PFSK-1 (cell line): Measurements from ENCODE around the gene KIF26A.

Source experiments
- FOXP2 ChIP-seq: optimal IDR thresholded peaks from 2 replicates; pipeline ENCODE3; 2011; ENCODE audit warnings: borderline replicate concordance, control low read depth, inconsistent platforms; ENCODE audit not compliant: insufficient read depth; ENCODE audit errors: extremely low read length, extremely low read depth
- POLR2AphosphoS5 ChIP-seq: IDR thresholded peaks from 2 replicates; pipeline ENCODE4 v1.6.1; 2012; ENCODE audit warnings: low read depth, mild to moderate bottlenecking, control low read depth, low read length, moderate library complexity
- SIN3A ChIP-seq: IDR thresholded peaks from 2 replicates; pipeline ENCODE4 v1.6.1; 2012; ENCODE audit warnings: mild to moderate bottlenecking, low read length, moderate library complexity, borderline replicate concordance; ENCODE audit not compliant: insufficient read depth
- TAF1 ChIP-seq: IDR thresholded peaks from 2 replicates; pipeline ENCODE4 v1.6.1; 2012; ENCODE audit warnings: low read length, control low read depth, borderline replicate concordance; ENCODE audit not compliant: insufficient read depth
- TF ChIP-seq, protein P1 (sequence below), 2 experiments: IDR thresholded peaks; 2 replicates each; pipeline versions ENCODE4 v1.6.1 to v1.8.0; 2011 to 2012; ENCODE audit warnings: low read depth in 2 of 2, low read length in 2 of 2, control low read depth in 1 of 2, inconsistent platforms in 1 of 2, mild to moderate bottlenecking in 1 of 2, moderate library complexity in 1 of 2; ENCODE audit not compliant: insufficient read depth in 1 of 2

The KIF26A gene

DNA sequence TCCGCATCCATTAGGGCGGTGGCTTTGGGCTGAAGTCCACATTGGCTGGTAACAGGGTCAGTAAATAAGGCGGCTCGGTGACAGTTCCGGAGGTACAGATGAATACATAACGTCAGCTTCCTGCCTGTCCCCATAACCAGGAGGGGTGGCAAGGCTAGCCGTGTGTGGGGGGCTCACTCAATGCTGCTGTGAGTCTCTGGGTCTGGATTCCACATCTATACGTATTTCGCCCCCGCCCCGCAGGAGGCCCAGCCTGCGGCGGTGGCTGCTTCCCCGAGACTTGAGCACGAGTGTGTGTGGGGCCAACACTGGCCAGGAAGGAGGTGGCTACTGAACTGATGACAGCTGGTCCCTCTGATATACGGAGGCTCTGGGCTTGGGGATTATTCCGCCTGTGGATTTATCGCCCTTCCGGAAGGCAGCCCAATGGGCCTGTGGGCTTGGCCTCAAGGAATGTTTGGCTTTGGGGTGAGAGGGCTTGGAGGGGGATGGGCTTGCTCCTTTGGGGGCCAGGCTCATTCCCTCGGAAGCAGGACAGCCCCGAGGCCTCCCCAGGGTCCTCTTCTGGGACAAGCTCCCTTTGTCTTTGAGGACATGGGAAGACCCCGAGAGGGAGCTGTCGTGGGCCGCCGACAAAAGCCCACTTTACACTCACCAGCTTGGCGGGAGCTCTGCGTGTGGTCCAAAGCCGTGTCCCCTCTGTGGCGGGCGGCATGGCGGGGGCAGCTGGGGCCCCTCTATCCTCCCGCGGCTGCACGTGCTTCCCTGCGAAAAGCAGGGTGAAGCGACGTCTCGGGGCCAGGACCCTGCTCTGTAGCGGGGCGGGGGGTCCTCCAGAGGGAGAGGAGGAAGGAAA, 82.1 kb downstream of the KIF26A start:
- no peak for TF ChIP-seq SIN3A
- TF ChIP-seq FOXP2 = no peak

DNA sequence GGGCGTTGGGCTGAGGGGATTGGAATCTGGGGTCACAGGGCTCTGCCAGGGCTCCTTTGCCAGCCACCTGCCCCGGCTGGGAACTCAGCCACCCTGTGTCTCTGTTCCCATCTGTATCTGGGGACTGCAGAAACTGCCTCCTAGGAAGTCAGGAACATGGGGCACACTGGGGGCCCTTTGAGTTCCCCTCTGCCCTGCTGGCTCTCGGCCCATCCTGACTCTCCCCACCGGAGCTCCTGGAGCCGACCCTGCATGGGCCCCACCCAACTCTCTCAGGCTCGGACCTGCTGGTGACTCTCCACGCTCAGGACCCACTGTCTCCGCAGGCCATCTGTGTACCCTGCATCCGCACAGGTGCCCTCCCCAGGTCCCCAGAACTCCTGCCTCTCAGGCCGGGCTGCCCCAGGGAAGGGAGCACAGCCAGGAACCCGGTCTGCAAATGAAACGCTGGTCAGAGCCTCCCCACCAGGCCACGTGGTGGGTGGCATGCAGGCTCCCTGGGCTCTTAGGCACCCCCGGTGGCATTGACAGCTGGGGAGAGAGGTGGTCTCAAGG, 82.8 kb downstream of the KIF26A start:
- TF ChIP-seq FOXP2 (no peak), TAF1 (no peak), POLR2AphosphoS5 (no peak), SIN3A (no peak)
- TF ChIP-seq, protein P1, sequence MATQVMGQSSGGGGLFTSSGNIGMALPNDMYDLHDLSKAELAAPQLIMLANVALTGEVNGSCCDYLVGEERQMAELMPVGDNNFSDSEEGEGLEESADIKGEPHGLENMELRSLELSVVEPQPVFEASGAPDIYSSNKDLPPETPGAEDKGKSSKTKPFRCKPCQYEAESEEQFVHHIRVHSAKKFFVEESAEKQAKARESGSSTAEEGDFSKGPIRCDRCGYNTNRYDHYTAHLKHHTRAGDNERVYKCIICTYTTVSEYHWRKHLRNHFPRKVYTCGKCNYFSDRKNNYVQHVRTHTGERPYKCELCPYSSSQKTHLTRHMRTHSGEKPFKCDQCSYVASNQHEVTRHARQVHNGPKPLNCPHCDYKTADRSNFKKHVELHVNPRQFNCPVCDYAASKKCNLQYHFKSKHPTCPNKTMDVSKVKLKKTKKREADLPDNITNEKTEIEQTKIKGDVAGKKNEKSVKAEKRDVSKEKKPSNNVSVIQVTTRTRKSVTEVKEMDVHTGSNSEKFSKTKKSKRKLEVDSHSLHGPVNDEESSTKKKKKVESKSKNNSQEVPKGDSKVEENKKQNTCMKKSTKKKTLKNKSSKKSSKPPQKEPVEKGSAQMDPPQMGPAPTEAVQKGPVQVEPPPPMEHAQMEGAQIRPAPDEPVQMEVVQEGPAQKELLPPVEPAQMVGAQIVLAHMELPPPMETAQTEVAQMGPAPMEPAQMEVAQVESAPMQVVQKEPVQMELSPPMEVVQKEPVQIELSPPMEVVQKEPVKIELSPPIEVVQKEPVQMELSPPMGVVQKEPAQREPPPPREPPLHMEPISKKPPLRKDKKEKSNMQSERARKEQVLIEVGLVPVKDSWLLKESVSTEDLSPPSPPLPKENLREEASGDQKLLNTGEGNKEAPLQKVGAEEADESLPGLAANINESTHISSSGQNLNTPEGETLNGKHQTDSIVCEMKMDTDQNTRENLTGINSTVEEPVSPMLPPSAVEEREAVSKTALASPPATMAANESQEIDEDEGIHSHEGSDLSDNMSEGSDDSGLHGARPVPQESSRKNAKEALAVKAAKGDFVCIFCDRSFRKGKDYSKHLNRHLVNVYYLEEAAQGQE (IDR thresholded peaks at IDR 0.05; ENCODE audit: insufficient read depth in 1 of 2, low read depth in 2 of 2, low read length in 2 of 2) = no peak

DNA sequence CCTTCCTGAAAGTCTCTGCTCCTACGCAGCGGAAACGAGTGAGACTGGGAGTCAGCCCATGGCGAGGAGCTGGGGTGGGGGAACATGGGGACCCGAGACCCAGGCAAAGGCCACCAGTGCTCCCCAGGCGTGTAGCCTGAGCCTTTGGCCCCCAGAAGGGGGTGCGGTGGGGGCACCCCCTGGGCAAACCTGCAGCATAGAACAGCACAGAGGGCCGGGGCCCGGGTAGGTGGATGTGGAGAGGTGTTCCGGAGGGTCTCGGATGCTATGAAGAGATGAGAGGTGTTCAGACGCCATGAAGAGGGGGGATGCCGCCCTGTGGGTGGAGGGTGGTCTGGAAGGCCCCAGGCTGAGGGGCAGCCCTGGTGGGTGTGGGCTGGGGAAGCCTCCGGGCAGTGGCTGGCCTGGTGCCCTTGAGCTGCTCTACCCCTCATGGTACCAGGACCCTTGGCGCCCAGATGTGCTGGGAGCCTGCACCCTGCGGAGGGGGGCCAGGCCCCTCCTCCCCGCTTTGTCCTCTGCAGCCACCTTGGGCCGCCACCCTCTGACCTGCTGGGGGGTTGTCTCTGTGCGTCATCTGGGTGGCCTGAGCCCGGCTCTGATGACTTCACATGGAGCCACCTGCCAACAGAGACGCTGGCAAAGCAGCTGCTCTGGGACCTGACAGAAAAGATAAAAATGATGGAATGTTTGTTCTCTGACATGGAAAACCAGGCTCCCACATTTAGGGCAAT, 83.4 kb downstream of the KIF26A start:
- TF ChIP-seq SIN3A = no peak
- TF ChIP-seq, protein P1 (IDR thresholded peaks at IDR 0.05; ENCODE audit: insufficient read depth in 1 of 2, low read depth in 2 of 2, low read length in 2 of 2) = no peak
- no peak for TF ChIP-seq FOXP2
- no peak for TF ChIP-seq POLR2AphosphoS5
- TF ChIP-seq TAF1 = no peak

DNA sequence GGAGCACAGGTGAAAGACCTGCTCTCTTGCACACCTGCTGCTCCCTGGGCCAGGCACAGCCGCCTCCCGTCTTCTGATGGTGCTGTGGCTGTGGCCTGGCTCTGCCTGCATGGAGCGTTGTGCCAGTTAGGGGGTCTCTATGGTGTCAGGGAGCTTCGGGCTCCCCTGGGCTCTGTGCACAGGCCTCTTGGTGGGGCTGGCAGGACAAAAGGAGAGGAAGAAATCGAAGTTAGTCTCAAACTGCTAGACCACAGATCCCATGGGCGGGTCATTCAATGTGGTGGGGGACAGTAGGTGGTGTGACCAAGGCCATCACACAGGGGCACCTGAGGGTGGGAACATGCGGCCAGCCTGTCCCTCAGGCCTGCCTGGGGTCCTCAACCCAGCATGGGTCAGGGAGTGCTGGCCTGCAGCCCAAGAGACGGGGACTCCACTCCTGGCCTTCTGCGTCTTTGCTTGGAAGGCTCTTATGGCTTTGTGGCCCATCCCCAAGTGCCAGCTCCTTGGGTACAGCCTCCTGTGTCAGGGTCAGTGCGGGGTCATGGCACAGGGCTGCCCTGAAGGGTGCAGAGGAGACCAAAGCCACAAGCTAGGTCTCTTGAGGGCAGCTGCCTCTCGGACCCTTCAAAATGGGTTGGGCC, 84.1 kb downstream of the KIF26A start:
- TF ChIP-seq FOXP2 = no peak
- no peak for TF ChIP-seq SIN3A
- TF ChIP-seq TAF1 = no peak
- TF ChIP-seq, protein P1 (IDR thresholded peaks at IDR 0.05; ENCODE audit: insufficient read depth in 1 of 2, low read depth in 2 of 2, low read length in 2 of 2) = no peak
- no peak for TF ChIP-seq POLR2AphosphoS5
